CD4-positive, alpha-beta T cell treated with Interleukin-12 subunit alpha and Interleukin-12 subunit beta, for 1 hour (primary cell): Measurements from ENCODE around the gene PDE4D.
"Not testable (repeated sequence)": the region's sequence is repeated elsewhere in the genome, so short reads cannot be mapped to it uniquely, and the experiment has no call there.

Source experiments
- DNase-seq: peaks from one replicate; pipeline ENCODE4 v3.0.0-alpha.2; 2020

PDE4D gene

GRCh38 chr5:58974601-58975000, 918.9 kb downstream of the PDE4D start:
- DNase-seq, result no peak

DNA sequence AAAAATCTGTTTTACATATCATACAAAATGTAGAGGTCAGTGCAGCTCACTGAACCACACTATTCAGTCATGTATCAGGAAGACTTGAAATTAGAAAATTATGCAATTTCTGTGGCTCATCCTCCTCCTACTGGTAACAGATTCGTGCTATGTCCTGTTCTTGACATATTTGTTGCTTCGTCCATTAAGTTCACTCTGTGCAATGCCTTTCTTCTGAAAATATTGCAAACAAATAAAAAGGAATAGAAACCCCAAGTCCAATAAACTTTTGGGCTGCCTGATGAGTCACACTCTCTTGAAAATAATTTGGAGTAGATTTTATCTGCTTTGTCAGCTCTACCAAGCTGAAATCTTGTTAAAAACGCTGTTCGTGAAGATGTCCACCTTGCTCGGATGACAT, 919.4 kb downstream of the PDE4D start:
- DNase-seq, result no peak

DNA sequence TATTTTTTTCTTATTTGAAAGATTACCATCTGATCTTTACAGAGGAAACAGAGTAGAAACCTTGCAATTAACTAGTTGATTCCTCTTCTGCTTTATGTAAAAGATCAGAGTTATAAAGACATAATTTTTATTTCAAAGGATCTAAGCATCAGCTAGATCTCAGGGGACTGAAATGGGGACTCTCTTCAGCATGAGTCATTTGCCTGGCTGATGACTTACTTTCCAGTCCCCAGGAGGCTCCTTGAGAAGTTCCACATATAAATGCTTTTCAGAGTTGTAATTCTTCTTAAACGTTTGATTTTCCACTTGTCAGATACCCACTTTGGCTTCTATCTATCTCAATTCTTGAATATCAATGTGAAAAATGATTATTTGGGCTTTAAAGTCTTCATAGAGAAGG, 921.2 kb downstream of the PDE4D start:
- no peak for DNase-seq

- DNase-seq, result no peak
These were observed 922.8 kb downstream of the PDE4D start for GRCh38 chr5:58970766-58971165.

DNA sequence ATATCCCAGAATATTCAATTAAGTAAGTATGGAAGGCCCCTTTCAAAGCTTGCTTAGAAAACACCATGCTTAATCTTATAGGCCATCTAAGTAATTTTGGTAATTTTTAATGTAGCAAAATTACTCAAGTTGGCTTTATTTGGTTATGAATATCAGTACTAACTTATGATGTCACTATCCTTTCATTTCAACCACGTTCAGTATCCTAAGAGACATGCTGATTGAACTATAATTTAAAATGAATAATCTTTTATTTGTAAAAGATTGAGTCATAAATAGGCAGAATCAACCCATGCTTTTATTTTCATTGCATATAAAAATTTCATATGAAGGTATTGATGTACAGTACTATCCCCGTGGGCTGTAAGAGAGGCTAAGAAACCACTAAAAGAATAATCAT, 923.7 kb downstream of the PDE4D start:
- no peak for DNase-seq

DNA sequence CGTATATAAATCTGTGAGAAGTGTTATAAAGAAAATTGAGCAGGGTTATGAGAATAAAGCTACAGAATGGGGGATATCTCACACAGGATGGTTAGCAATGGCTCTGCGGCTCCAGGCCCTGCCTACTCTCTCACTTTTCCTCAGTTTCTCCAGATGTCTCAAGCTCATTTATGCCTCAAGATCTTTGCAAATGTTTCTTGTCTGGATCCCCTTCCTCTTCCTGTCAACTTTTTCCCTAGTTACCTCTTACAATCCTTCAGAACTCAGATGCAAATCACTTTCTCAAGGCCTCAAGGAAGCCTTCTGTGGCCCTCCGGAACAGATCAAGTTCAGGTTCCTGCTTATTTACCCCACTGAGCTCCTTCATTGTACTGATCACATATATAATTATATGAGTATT, 924.3 kb downstream of the PDE4D start:
- no peak for DNase-seq

DNA sequence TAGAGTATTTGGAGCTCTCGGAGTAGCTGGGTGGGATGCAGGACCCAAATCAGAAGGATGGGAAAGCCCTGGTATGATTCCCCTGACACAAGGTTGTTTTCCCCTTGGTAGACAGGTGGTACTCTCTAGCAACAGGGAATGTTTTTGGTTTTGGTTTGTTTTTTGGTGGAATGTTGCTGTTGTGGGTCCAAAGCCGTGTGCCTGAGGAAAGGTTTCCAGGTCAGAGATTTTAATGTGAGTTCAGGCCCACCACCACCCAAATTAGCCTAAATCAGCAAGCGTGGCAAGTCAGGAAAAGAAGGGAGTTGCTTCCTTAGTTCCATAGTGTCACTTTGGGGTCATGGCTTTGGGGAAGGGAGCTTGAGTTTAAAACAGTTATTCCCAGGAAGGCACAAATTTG, 925.2 kb downstream of the PDE4D start:
- DNase-seq, result no peak

- no peak for DNase-seq
These were observed 925.8 kb downstream of the PDE4D start for GRCh38 chr5:58967597-58968281.

DNA sequence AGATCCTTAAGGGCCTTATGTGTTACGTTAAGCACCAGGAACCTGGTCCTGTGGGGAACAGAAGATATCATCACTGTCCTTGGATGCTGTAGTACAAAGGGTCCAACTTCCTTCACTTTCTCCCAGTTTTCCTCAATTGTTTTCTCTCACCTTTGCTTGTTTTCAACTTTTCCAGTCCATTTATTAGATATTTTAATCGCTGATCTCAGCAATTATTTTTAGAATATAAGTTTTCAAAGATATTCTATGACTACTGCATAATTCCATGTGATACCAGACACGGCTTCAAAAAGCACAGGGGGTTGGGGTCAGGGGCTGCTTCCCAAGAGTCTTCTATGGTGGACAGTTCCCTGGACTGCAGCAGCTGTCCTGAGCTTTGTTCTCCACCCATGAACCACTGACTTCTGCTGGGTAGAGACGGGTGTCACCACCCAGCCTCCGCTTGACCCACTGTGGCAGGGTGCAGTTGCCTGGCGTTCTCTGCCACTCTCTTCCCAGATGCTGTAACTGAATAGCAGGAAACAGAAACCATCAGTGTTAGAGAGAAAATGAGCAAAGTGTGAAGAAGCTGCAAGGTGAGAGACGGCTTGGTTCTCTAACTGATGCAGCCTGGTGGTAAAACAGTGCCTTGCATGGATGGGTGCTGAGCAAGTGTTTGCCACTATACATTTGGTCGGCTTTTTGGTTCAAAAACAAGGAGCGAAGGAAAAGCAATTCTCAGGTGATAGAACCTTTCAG, 927.7 kb downstream of the PDE4D start:
- DNase-seq, result no peak

DNA sequence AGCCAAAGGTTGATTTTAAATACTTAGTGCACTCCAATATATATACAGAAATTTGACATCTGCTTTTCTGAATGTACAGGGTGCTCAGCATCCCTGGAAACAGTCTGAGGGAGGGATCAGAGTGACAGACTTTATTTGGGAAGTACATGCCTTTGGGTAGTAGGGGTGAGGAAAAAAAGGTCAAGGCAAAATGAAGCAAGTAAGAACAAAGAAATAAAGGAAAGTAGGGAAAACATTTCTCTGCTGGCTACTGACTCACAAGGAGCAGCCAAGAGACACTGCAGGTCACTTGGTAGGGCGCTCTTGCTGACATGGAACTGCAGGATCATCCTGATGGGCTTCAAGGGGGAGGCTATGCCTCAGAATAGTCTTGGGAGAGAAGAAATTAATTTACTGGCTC, 929.7 kb downstream of the PDE4D start:
- DNase-seq, result no peak

- DNase-seq, result no peak
These were observed 930.2 kb downstream of the PDE4D start for GRCh38 chr5:58963361-58963760.

- DNase-seq, result no peak
These were observed 931.8 kb downstream of the PDE4D start for GRCh38 chr5:58961631-58962280.

GRCh38 chr5:58958701-58959100, 934.8 kb downstream of the PDE4D start:
- DNase-seq, result no peak

GRCh38 chr5:58953218-58953617, 940.3 kb downstream of the PDE4D start:
- not testable (repeated sequence) for DNase-seq

DNA sequence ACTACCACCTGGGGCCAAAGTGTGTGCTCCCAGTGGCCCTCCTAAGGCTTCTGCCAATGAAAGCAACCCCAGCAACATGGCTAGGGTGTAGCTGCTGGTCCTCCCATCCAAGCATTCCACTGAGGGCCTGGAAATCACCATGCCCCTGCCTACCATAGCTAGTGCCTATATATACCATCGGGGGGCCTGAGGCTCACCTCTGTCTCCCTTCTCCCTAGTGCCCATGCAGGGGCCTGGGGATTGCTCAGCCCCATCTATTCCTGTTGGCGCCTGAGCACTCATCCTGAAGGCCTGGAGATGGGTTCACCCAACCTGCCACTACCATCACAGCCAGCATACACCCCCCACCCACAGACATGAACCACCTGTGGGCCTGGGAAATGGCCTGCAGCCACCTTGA, 943.3 kb downstream of the PDE4D start:
- DNase-seq, result no peak

DNA sequence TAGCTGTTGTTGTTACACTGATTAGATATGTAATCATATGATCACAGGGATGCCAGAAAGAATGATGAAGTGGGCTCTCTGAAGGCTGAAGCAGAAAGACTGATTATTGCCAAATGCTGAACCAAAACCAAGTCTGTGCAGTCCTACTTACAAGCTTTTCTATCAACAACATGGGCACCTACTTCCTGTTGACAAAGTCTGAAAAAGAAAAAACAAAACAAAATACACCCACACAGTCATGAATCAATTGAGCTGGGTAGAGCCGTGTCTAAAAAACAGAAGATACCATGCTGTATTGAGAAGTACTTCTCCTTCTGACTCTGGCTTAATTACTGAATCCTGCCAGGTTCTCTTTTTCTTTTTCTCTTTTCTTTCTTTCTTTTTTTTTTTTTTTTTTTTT, 947.3 kb downstream of the PDE4D start:
- no peak for DNase-seq

DNA sequence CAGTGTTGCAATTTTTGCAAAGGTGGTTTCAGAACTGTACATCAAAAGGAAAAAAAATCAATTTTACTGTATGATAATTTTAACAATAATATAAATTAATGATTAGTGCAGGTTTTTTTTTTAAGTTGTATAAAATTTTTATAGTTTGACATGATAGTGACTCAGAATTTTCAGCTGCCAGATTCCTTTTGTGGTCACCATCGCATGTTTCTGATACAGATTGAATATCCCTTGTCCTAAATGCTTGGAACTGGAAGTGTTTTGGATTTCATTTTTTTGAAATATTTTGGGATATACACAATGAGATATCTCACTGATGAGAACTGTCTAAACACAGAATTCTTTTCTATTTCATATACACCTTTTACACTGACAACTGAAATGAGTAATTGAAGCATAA, 949.3 kb downstream of the PDE4D start:
- no peak for DNase-seq

- no peak for DNase-seq
These were observed 953.1 kb downstream of the PDE4D start for GRCh38 chr5:58940446-58940845.

DNA sequence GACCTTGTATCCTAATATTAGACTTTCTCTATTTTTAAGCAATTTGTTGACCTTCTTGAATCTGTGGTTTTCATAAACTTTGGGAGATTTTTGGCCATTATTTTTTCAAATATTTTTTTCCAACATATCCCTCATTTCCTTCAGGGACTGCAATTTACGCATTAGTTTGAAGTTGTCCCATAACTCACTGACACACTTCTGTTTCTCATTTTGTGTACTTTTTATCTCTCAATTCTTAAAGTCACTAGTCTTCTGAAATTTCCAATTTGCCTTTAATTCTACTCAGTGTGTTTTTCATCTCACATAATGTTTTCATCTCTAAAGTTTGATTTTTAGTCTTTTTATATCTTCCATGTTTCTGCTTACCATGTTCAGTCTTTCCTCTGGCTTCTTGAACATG, 953.9 kb downstream of the PDE4D start:
- DNase-seq, result no peak

DNA sequence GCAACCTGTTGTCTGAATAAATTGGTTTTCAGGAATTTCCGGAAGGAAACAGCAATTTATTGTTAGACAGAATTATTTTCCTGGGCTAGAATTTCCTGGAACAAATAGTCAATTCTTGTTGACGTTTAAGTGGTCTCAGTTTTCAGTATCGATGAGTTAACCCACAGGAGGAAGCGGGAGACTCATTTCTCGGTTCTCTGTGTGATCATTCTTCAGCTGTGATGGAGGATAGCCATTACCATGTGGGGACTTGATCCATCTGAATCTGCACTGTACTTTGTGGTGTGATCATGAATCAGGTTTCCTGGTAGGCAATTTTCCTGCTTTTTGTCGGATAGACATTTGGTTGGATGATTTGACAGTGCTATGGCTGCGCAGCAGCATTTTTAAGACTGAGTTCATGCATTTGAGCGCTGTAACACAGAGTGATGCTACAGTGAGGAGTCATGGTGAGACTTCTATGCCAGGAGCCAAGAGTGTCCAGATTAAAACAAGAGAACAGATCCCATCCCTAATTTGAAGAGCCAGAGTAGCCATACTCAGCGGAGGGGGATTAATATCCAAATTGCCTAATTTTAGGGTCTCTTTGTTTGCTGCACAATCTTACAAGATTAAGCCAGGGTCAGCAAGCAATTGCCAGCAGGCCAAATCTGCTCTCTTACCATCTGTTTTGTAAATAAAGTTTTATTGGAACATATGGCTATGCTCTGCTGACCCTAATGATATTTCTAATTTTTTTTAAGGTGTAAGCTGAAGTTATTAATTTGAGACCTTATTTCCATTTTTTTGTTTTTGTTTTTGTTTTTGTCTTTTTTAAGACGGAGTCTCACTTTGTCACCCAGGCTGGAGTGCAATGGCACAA, 954.7 kb downstream of the PDE4D start:
- no peak for DNase-seq

GRCh38 chr5:58937031-58937681, 956.4 kb downstream of the PDE4D start:
- no peak for DNase-seq

DNA sequence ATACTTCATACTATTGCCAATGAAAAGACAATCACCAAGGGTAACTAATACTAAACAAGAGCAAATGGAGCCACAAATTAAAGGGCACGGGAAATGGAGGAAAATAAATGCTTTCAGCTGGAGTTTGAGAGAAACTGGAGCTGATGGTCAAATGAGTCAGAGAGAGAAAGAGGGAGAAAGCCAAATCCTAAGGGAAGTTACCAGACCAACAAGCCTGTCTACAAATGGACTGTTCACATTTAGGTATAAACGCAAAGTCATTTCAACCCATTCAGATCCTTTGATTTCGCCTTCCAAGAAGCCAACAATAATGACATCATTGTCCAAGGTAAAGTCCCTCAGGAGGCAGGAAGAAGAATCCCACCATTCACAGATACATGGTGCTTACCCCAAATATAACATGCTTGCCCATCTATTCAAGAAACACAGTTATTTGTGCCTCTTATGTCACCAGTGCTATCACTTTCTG, 958.9 kb downstream of the PDE4D start:
- no peak for DNase-seq
